SK-N-SH (cell line): ENCODE results near the gene THADA. TPM values are rescaled to one million over a fixed set of nuclear protein-coding genes. Genes with fewer than 3 reads are reported as not detected.

Source experiments
- CTCF ChIA-PET: fragments of 300-600, 350-600 bp; formaldehyde crosslinking; extraction: SDS; loops from one replicate; lab custom pipeline; 2021; lab: Yijun Ruan, JAX
- POLR2A ChIA-PET: fragments of 350-600 bp; sonication (Branson Sonifier 250); formaldehyde crosslinking; extraction: SDS; loops from one replicate; lab custom pipeline; 2020; ENCODE audit warnings: antibody characterized with exemption, inconsistent platforms; lab: Yijun Ruan, JAX
- DNase-seq: peaks from one replicate; pipeline ENCODE4 v3.0.0; 2012
- H2AFZ ChIP-seq: fragments of 200-600 bp; sonication (generic); 2 replicates; pipeline ENCODE4 v1.8.1; 2016; ENCODE audit warnings: antibody characterized with exemption, mild to moderate bottlenecking, low read depth
- H3F3A ChIP-seq: fragments of 200-600 bp; sonication (generic); replicated peaks from 2 replicates; pipeline ENCODE3; 2016; ENCODE audit warnings: antibody characterized with exemption, mild to moderate bottlenecking; ENCODE audit not compliant: insufficient read depth
- H3K27ac ChIP-seq, 2 experiments: fragments of 200-500 bp in 1 of 2; fragments of 200-600 bp in 1 of 2; sonication (Bioruptor generic) in 1 of 2; sonication (generic), shearing (Covaris generic) in 1 of 2; 2 replicates each; pipeline versions ENCODE4 v1.5.1 to v1.6.1; 2014 to 2016; ENCODE audit warnings: low read depth in 2 of 2, inconsistent platforms in 1 of 2, low read length in 1 of 2, mild to moderate bottlenecking in 1 of 2, mixed read lengths in 1 of 2
- H3K27me3 ChIP-seq: fragments of 200-600 bp; sonication (generic), shearing (Covaris generic); 2 replicates; pipeline ENCODE4 v1.6.1; 2016; ENCODE audit warnings: mixed run types; ENCODE audit not compliant: insufficient read depth
- H3K36me3 ChIP-seq, 2 experiments: fragments of 200-500 bp in 1 of 2; fragments of 200-600 bp in 1 of 2; sonication (Bioruptor generic) in 1 of 2; sonication (generic) in 1 of 2; replicated peaks in 1 of 2; 2 replicates each; pipeline versions ENCODE3 to v1.5.1; 2014 to 2016; ENCODE audit warnings: low read length in 1 of 2, mild to moderate bottlenecking in 1 of 2; ENCODE audit not compliant: insufficient read depth in 2 of 2, control insufficient read depth in 1 of 2
- H3K4me1 ChIP-seq, 2 experiments: fragments of 200-500 bp in 1 of 2; fragments of 200-600 bp in 1 of 2; sonication (Bioruptor generic) in 1 of 2; sonication (generic), shearing (Covaris generic) in 1 of 2; 2 replicates each; pipeline versions ENCODE4 v1.5.1 to v1.6.1; 2014 to 2016; ENCODE audit warnings: low read depth in 1 of 2, low read length in 1 of 2, mixed run types in 1 of 2; ENCODE audit not compliant: insufficient read depth in 2 of 2, control insufficient read depth in 1 of 2
- H3K4me2 ChIP-seq: fragments of 200-600 bp; sonication (generic), shearing (Covaris generic); 2 replicates; pipeline ENCODE4 v1.6.1; 2017; ENCODE audit warnings: mixed run types
- H3K4me3 ChIP-seq, 2 experiments: fragments of 200-500 bp in 1 of 2; fragments of 200-600 bp in 1 of 2; sonication (Bioruptor generic) in 1 of 2; sonication (generic), shearing (Covaris generic) in 1 of 2; 2 replicates each; pipeline versions ENCODE4 v1.5.1 to v1.8.1; 2014 to 2016; ENCODE audit warnings: low read depth in 2 of 2, inconsistent platforms in 1 of 2, low read length in 1 of 2, mild to moderate bottlenecking in 1 of 2, mixed read lengths in 1 of 2, moderate library complexity in 1 of 2
- H3K79me2 ChIP-seq: fragments of 200-600 bp; sonication (generic); 2 replicates; pipeline ENCODE4 v1.8.1; 2017; ENCODE audit warnings: mild to moderate bottlenecking; ENCODE audit not compliant: insufficient read depth
- H3K9ac ChIP-seq: fragments of 200-600 bp; sonication (generic); 2 replicates; pipeline ENCODE4 v1.6.1; 2017; ENCODE audit warnings: mixed run types
- H3K9me2 ChIP-seq: fragments of 200-600 bp; sonication (generic); 2 replicates; pipeline ENCODE4 v1.6.1; 2017; ENCODE audit warnings: mixed run types
- H3K9me3 ChIP-seq: fragments of 200-600 bp; sonication (generic); 2 replicates; pipeline ENCODE4 v1.6.1; 2017; ENCODE audit warnings: mixed run types, mild to moderate bottlenecking, moderate library complexity
- H4K20me1 ChIP-seq: fragments of 200-600 bp; sonication (generic); 2 replicates; pipeline ENCODE4 v1.6.1; 2017; ENCODE audit warnings: mild to moderate bottlenecking, mixed run types; ENCODE audit not compliant: insufficient read depth
- CHD2 ChIP-seq: fragments of 150-350 bp; IDR thresholded peaks from 2 replicates; pipeline ENCODE4 v1.6.1; 2018; ENCODE audit warnings: low read length; ENCODE audit not compliant: partially characterized antibody
- ELF1 ChIP-seq: IDR thresholded peaks from 2 replicates; pipeline ENCODE4 v1.4.0; 2012
- GABPA ChIP-seq: IDR thresholded peaks from 2 replicates; pipeline ENCODE4 v1.4.0; 2012; ENCODE audit warnings: low read depth, mild to moderate bottlenecking
- GATA2 ChIP-seq: sonication (generic); formaldehyde crosslinking; IDR thresholded peaks from 2 replicates; pipeline ENCODE4 v1.5.0; 2020; ENCODE audit warnings: mild to moderate bottlenecking, missing genetic modification reagents
- NFIC ChIP-seq: IDR thresholded peaks from 2 replicates; pipeline ENCODE4 v1.4.0; 2012; ENCODE audit warnings: borderline replicate concordance
- PBX3 ChIP-seq: IDR thresholded peaks from 2 replicates; pipeline ENCODE4; 2012
- POLR2AphosphoS5 ChIP-seq: IDR thresholded peaks from 2 replicates; pipeline ENCODE4 v1.6.1; 2012; ENCODE audit warnings: low read depth, low read length
- RAD21 ChIP-seq: IDR thresholded peaks from 2 replicates; pipeline ENCODE4 v1.6.1; 2012; ENCODE audit warnings: mild to moderate bottlenecking, low read length
- REST ChIP-seq: IDR thresholded peaks from 2 replicates; pipeline ENCODE4 v1.6.1; 2012; ENCODE audit warnings: mild to moderate bottlenecking, low read depth, low read length, moderate library complexity
- TAF1 ChIP-seq: IDR thresholded peaks from 2 replicates; pipeline ENCODE4 v1.6.1; 2012; ENCODE audit warnings: low read depth, mild to moderate bottlenecking, low read length, moderate library complexity, borderline replicate concordance
- TEAD4 ChIP-seq: IDR thresholded peaks from 2 replicates; pipeline ENCODE4 v1.4.0; 2012; ENCODE audit warnings: mild to moderate bottlenecking, borderline replicate concordance; ENCODE audit not compliant: insufficient read depth
- WGBS: methylation state at CpG from one replicate; pipeline ENCODE4 v1.1.6; 2017; ENCODE audit warnings: low lambda C conversion rate; 5-methylcytosine and 5-hydroxymethylcytosine counted together
- polyA plus RNA-seq, 3 experiments: library from polyadenylated mRNA; depleted of rRNA; stranded (reverse); fragments of >200 nt; gene quantifications; 2 replicates each; pipeline ENCODE4 v1.2.3, GENCODE V29; 2012
- TF ChIP-seq, protein P1 (sequence below): IDR thresholded peaks from 2 replicates; pipeline ENCODE4 v1.4.0; 2012; ENCODE audit warnings: low read depth, borderline replicate concordance

THADA gene
- polyA plus RNA-seq, 1 of the 3 experiments (the other 2 are of a cell fraction), result 25.6 TPM

GRCh38 chr2:43203373-43203772 is 392.5 kb downstream of the THADA start:
- POLR2A ChIA-PET, result no interaction called here
- no peak overlapping the region for H3K27ac ChIP-seq

More at GRCh38 chr2:43203373-43203772, 392.5 kb downstream of the THADA start:
- no peak overlapping the region for H2AFZ ChIP-seq
- no peak overlapping the region for H3K4me3 ChIP-seq
- H3F3A ChIP-seq, result no peaks in the 10 kb centered on the region
- H3K27me3 ChIP-seq, result no peaks in the 10 kb centered on the region
- H3K4me2 ChIP-seq, result no peak overlapping the region
- TF ChIP-seq RAD21, result no peak
- TF ChIP-seq TEAD4, result no peak
- TF ChIP-seq, protein P1, sequence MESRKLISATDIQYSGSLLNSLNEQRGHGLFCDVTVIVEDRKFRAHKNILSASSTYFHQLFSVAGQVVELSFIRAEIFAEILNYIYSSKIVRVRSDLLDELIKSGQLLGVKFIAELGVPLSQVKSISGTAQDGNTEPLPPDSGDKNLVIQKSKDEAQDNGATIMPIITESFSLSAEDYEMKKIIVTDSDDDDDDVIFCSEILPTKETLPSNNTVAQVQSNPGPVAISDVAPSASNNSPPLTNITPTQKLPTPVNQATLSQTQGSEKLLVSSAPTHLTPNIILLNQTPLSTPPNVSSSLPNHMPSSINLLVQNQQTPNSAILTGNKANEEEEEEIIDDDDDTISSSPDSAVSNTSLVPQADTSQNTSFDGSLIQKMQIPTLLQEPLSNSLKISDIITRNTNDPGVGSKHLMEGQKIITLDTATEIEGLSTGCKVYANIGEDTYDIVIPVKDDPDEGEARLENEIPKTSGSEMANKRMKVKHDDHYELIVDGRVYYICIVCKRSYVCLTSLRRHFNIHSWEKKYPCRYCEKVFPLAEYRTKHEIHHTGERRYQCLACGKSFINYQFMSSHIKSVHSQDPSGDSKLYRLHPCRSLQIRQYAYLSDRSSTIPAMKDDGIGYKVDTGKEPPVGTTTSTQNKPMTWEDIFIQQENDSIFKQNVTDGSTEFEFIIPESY, result no peak
- no peak for TF ChIP-seq NFIC
- TF ChIP-seq REST, result no peak
- TF ChIP-seq ELF1, result no peak
- TF ChIP-seq GATA2 (CRISPR knock-in tag), result no peak
- no peak for TF ChIP-seq GABPA
- no peak for TF ChIP-seq TAF1
- no peak for TF ChIP-seq CHD2
- TF ChIP-seq POLR2AphosphoS5, result no peak
- no peak for TF ChIP-seq PBX3
- TF ChIP-seq, all 33 proteins: peak for 0
- Histone ChIP-seq H3K4me1 (no peaks in the 10 kb centered on the region; a peak in 1 of 4 replicates), H3K36me3 (no peaks in the 10 kb centered on the region), H4K20me1 (no peaks in the 10 kb centered on the region), H3K9ac (no peak overlapping the region), H3K9me3 (no peaks in the 10 kb centered on the region), H3K9me2 (no peaks in the 10 kb centered on the region), H3K79me2 (no peaks in the 10 kb centered on the region)
- WGBS, result 89% methylated on average over 11 of the region's 11 CpGs
- CTCF ChIA-PET, result interaction anchor here (0.9 to 1.9 kb wide), 6 partner anchors 18 to 375 kb away, joined by 3 to 5 read pairs (median 4); no protein-coding TSS in a partner anchor
- no peak for DNase-seq
